PC-3 (cell line): ENCODE data around the gene RAMAC. TPM values are rescaled to one million over a fixed set of nuclear protein-coding genes. Genes with fewer than 3 reads are reported as not detected.

Source experiments
- ATAC-seq: fragments of 200-7000 bp; cut with Tn5 transposase; 2 replicates; pipeline ENCODE4 v1.9.1; 2020; ENCODE audit warnings: mild to moderate bottlenecking, moderate library complexity
- BruUV-seq: library from RNA; stranded (reverse); fragments of 400-500 nt; replicated peaks from 2 replicates; lab custom pipeline; 2021; lab: Mats Ljungman, UMichigan
- CTCF ChIA-PET: fragments of 300-600 bp; sonication (Branson Sonifier 250); formaldehyde crosslinking; loops from one replicate; lab custom pipeline; 2022; ENCODE audit warnings: antibody characterized with exemption; lab: Charles Lee
- POLR2A ChIA-PET: fragments of 300-600 bp; sonication (Branson Sonifier 250); formaldehyde crosslinking; loops from one replicate; lab custom pipeline; 2022; ENCODE audit warnings: antibody characterized with exemption; ENCODE audit not compliant: unreplicated experiment; lab: Charles Lee
- DNase-seq: peaks from one replicate; pipeline ENCODE4 v3.0.0-alpha.2; 2015
- H2AFZ ChIP-seq: fragments of 300-600 bp; sonication (generic); 2 replicates; pipeline ENCODE4 v1.6.0; 2016; ENCODE audit warnings: antibody characterized with exemption, low read length
- H3F3A ChIP-seq: fragments of 300-600 bp; sonication (generic); one replicate; pipeline ENCODE4 v1.6.0; 2017; ENCODE audit warnings: antibody characterized with exemption, low read length, control low read depth, mild to moderate bottlenecking; ENCODE audit not compliant: unreplicated experiment
- H3K27ac ChIP-seq: fragments of 300-600 bp; sonication (generic); 2 replicates; pipeline ENCODE4 v1.5.1; 2016; ENCODE audit warnings: mild to moderate bottlenecking, low read length
- H3K27me3 ChIP-seq: fragments of 300-600 bp; sonication (generic); 2 replicates; pipeline ENCODE4 v1.6.1; 2016; ENCODE audit warnings: low read length, mixed read lengths
- H3K36me3 ChIP-seq: fragments of 300-600 bp; sonication (generic); 2 replicates; pipeline ENCODE4 v1.6.1; 2016; ENCODE audit warnings: low read depth, mixed run types, low read length, mixed read lengths
- H3K4me1 ChIP-seq: fragments of 300-600 bp; sonication (generic); 2 replicates; pipeline ENCODE4 v1.5.1; 2016; ENCODE audit warnings: low read length; ENCODE audit not compliant: insufficient read depth
- H3K4me2 ChIP-seq: fragments of 300-600 bp; sonication (generic); 2 replicates; pipeline ENCODE4 v1.6.0; 2016; ENCODE audit warnings: low read length
- H3K4me3 ChIP-seq: fragments of 300-600 bp; sonication (generic); 2 replicates; pipeline ENCODE4 v1.5.1; 2016; ENCODE audit warnings: mild to moderate bottlenecking, low read length, mixed read lengths
- H3K79me2 ChIP-seq: fragments of 300-600 bp; sonication (generic); 2 replicates; pipeline ENCODE4 v1.6.1; 2017; ENCODE audit warnings: low read length, mixed read lengths
- H3K9ac ChIP-seq: fragments of 300-600 bp; sonication (generic); 2 replicates; pipeline ENCODE4 v1.6.0; 2016; ENCODE audit warnings: mild to moderate bottlenecking, low read length
- H3K9me2 ChIP-seq: fragments of 300-600 bp; sonication (generic); replicated peaks from 2 replicates; pipeline ENCODE4 v1.6.1; 2016; ENCODE audit warnings: mixed run types, low read length, mixed read lengths
- H3K9me3 ChIP-seq: fragments of 300-600 bp; sonication (generic); 2 replicates; pipeline ENCODE4 v1.6.1; 2016; ENCODE audit warnings: low read length, mixed read lengths
- H4K20me1 ChIP-seq: fragments of 300-600 bp; sonication (generic); 2 replicates; pipeline ENCODE4 v1.6.1; 2016; ENCODE audit warnings: low read length, mixed read lengths
- CTCF ChIP-seq: fragments of 300-600 bp; sonication (generic); conservative IDR thresholded peaks from 2 replicates; pipeline ENCODE4 v1.5.1; 2017; ENCODE audit warnings: antibody characterized with exemption, low read depth, mild to moderate bottlenecking, low read length
- EZH2 ChIP-seq: fragments of 300-600 bp; sonication (generic); IDR thresholded peaks from one replicate; pipeline ENCODE4 v1.6.1; 2017; ENCODE audit warnings: antibody characterized with exemption, mild to moderate bottlenecking, low read length; ENCODE audit not compliant: unreplicated experiment
- EZH2phosphoT487 ChIP-seq: fragments of 300-600 bp; sonication (generic); IDR thresholded peaks from 2 replicates; pipeline ENCODE4 v1.6.1; 2018; ENCODE audit warnings: mild to moderate bottlenecking, antibody characterized with exemption, low read length, borderline replicate concordance
- intact Hi-C: fragments of 100-400 bp; cut with micrococcal nuclease; formaldehyde crosslinking; loops from 2 replicates; pipeline ENCODE4 v1.9.0; 2023
- total RNA-seq: library from RNA; depleted of rRNA; stranded (reverse); fragments of >200 nt; gene quantifications from 2 replicates; pipeline ENCODE4 v1.2.3, GENCODE V29; 2014

RAMAC gene
- total RNA-seq, 1 experiment from 2014 or later: 43.8 TPM

GRCh38 chr15:82943176-82943575, 42.8 kb upstream of the RAMAC start:
- Histone ChIP-seq H3K9me3 (no peaks in the 10 kb centered on the region), H2AFZ (no peak overlapping the region), H3K4me2 (peak overlapping the region; percentile 29), H3K79me2 (peaks cover 25% of the 10 kb centered on the region; the same call in 1 of the 2 replicates), H4K20me1 (no peaks in the 10 kb centered on the region), H3K9ac (no peak overlapping the region), H3K4me1 (peaks cover 23% of the 10 kb centered on the region), H3F3A (peaks cover 3% of the 10 kb centered on the region), H3K27me3 (no peaks in the 10 kb centered on the region), H3K27ac (peak overlapping the region; percentile 73), H3K36me3 (no peaks in the 10 kb centered on the region), H3K4me3 (no peak overlapping the region), H3K9me2 (no peaks in the 10 kb centered on the region)
- no TSS peak for BruUV-seq
- CTCF ChIA-PET: no interaction called here
- ATAC-seq (peak; percentile 40), DNase-seq (peak; percentile 41)
- intact Hi-C loops: no loop called here
- POLR2A ChIA-PET: no interaction called here
- TF ChIP-seq EZH2 (no peak), CTCF (peak; percentile 19; the same call in 1 of the 2 replicates), EZH2phosphoT487 (no peak)

GRCh38 chr15:82944056-82944455, 42.0 kb upstream of the RAMAC start:
- intact Hi-C loops: no loop called here
- Histone ChIP-seq H3K4me1 (peaks cover 23% of the 10 kb centered on the region), H4K20me1 (no peaks in the 10 kb centered on the region), H3K4me3 (no peak overlapping the region), H3K27ac (no peak overlapping the region), H3F3A (peaks cover 3% of the 10 kb centered on the region), H3K9me3 (no peaks in the 10 kb centered on the region), H2AFZ (no peak overlapping the region), H3K4me2 (no peak overlapping the region), H3K36me3 (no peaks in the 10 kb centered on the region), H3K9me2 (no peaks in the 10 kb centered on the region), H3K27me3 (no peaks in the 10 kb centered on the region), H3K9ac (no peak overlapping the region), H3K79me2 (peaks cover 25% of the 10 kb centered on the region; the same call in 1 of the 2 replicates)
- POLR2A ChIA-PET: no interaction called here
- TF ChIP-seq EZH2 (no peak), EZH2phosphoT487 (no peak), CTCF (no peak)
- ATAC-seq: no peak
- CTCF ChIA-PET: no interaction called here
- DNase-seq: no peak
- BruUV-seq: no TSS peak

- DNase-seq (no peak), ATAC-seq (no peak)
- no TSS peak for BruUV-seq
- Histone ChIP-seq H3K4me3 (no peak overlapping the region), H3K36me3 (no peaks in the 10 kb centered on the region), H2AFZ (no peak overlapping the region), H3K27ac (no peak overlapping the region), H3K27me3 (no peaks in the 10 kb centered on the region), H3F3A (peaks cover 3% of the 10 kb centered on the region), H3K4me1 (peaks cover 23% of the 10 kb centered on the region), H3K9me3 (no peaks in the 10 kb centered on the region), H3K9ac (no peak overlapping the region), H3K9me2 (no peaks in the 10 kb centered on the region), H4K20me1 (no peaks in the 10 kb centered on the region), H3K4me2 (no peak overlapping the region), H3K79me2 (peaks cover 27% of the 10 kb centered on the region)
- CTCF ChIA-PET: no interaction called here
- intact Hi-C loops: no loop called here
- POLR2A ChIA-PET: no interaction called here
- no peak for TF ChIP-seq EZH2phosphoT487
- no peak for TF ChIP-seq CTCF
- no peak for TF ChIP-seq EZH2
Observed at GRCh38 chr15:82944821-82945220, 41.2 kb upstream of the RAMAC start.
